Neural cell (in vitro differentiated cells): ENCODE results near the gene DBNDD1. TPM values are rescaled to one million over a fixed set of nuclear protein-coding genes. Genes with fewer than 3 reads are reported as not detected.

Source experiments
- H2AFZ ChIP-seq: fragments of 200-600, 300-800 bp; sonication (generic), shearing (Covaris generic); 2 replicates; pipeline ENCODE4 v1.6.0; 2014; ENCODE audit warnings: low read depth, mild to moderate bottlenecking, antibody characterized with exemption, low read length, moderate library complexity
- H3F3A ChIP-seq: fragments of 200-600 bp; shearing (Covaris generic); 2 replicates; pipeline ENCODE4 v1.6.1; 2016; ENCODE audit warnings: mild to moderate bottlenecking, moderate library complexity, mixed read lengths, antibody characterized with exemption, low read length; ENCODE audit not compliant: insufficient read depth, poor library complexity, severe bottlenecking
- H3K27ac ChIP-seq: fragments of 200-600, 300-800 bp; sonication (generic), shearing (Covaris generic); 2 replicates; pipeline ENCODE4 v1.5.1; 2014; ENCODE audit warnings: mild to moderate bottlenecking, low read length, moderate library complexity
- H3K27me3 ChIP-seq: fragments of 300-800, 200-600 bp; sonication (generic), shearing (Covaris generic); 2 replicates; pipeline ENCODE4 v1.6.0; 2014; ENCODE audit warnings: mild to moderate bottlenecking, low read depth, low read length, moderate library complexity; ENCODE audit not compliant: insufficient read depth
- H3K36me3 ChIP-seq: fragments of 300-800, 200-600 bp; sonication (generic), shearing (Covaris generic); 2 replicates; pipeline ENCODE4 v1.5.1; 2014; ENCODE audit warnings: mild to moderate bottlenecking, antibody characterized with exemption, low read length, moderate library complexity; ENCODE audit not compliant: insufficient read depth
- H3K4me2 ChIP-seq: fragments of 300-800, 200-600 bp; sonication (generic), shearing (Covaris generic); 2 replicates; pipeline ENCODE4 v1.6.0; 2014; ENCODE audit warnings: mild to moderate bottlenecking, low read length
- H3K4me3 ChIP-seq: fragments of 300-800, 200-600 bp; sonication (generic), shearing (Covaris generic); 2 replicates; pipeline ENCODE4 v1.5.1; 2014; ENCODE audit warnings: mild to moderate bottlenecking, low read length, moderate library complexity
- H3K79me2 ChIP-seq: fragments of 200-600 bp; shearing (Covaris generic); replicated peaks from 2 replicates; pipeline ENCODE4 v1.6.0; 2014; ENCODE audit warnings: mild to moderate bottlenecking, low read length, moderate library complexity; ENCODE audit not compliant: insufficient read depth
- H3K9ac ChIP-seq: fragments of 300-800, 200-600 bp; sonication (generic), shearing (Covaris generic); 2 replicates; pipeline ENCODE4 v1.6.1; 2016; ENCODE audit warnings: mild to moderate bottlenecking, low read length, mixed read lengths
- H3K9me2 ChIP-seq: fragments of 200-600 bp; shearing (Covaris generic); 2 replicates; pipeline ENCODE4 v1.6.1; 2016; ENCODE audit warnings: mild to moderate bottlenecking, low read length, mixed read lengths; ENCODE audit not compliant: insufficient read depth
- H3K9me3 ChIP-seq: fragments of 200-600, 300-800 bp; sonication (generic), shearing (Covaris generic); 2 replicates; pipeline ENCODE4 v1.6.1; 2016; ENCODE audit warnings: mild to moderate bottlenecking, mixed run types, low read length, moderate library complexity, mixed read lengths
- H4K20me1 ChIP-seq: fragments of 200-600 bp; shearing (Covaris generic); 2 replicates; pipeline ENCODE4 v1.6.1; 2016; ENCODE audit warnings: mild to moderate bottlenecking, mixed run types; ENCODE audit not compliant: insufficient read depth
- CTCF ChIP-seq: fragments of 450-650 bp; IDR thresholded peaks from 2 replicates; pipeline ENCODE4 v1.5.1; 2014; ENCODE audit warnings: antibody characterized with exemption, mild to moderate bottlenecking, moderate library complexity; ENCODE audit not compliant: poor library complexity, severe bottlenecking
- EP300 ChIP-seq: fragments of 450-650 bp; conservative IDR thresholded peaks from 2 replicates; pipeline ENCODE4 v1.6.1; 2014; ENCODE audit warnings: antibody characterized with exemption, mild to moderate bottlenecking, moderate library complexity; ENCODE audit not compliant: poor library complexity, severe bottlenecking
- EZH2 ChIP-seq: fragments of 200-600, 300-800 bp; shearing (Covaris generic), sonication (generic); IDR thresholded peaks from 2 replicates; pipeline ENCODE4 v1.6.1; 2014; ENCODE audit warnings: antibody characterized with exemption, low read length, borderline replicate concordance, mild to moderate bottlenecking; ENCODE audit not compliant: insufficient read depth, poor library complexity, severe bottlenecking
- MXI1 ChIP-seq: fragments of 450-650 bp; conservative IDR thresholded peaks from 2 replicates; pipeline ENCODE4 v1.6.1; 2014; ENCODE audit warnings: antibody characterized with exemption, mild to moderate bottlenecking; ENCODE audit not compliant: poor library complexity, severe bottlenecking
- POLR2AphosphoS5 ChIP-seq: IDR thresholded peaks from 2 replicates; pipeline ENCODE4 v1.6.1; 2012
- RAD21 ChIP-seq: fragments of 450-650 bp; conservative IDR thresholded peaks from 2 replicates; pipeline ENCODE4 v1.6.1; 2014; ENCODE audit warnings: antibody characterized with exemption, mild to moderate bottlenecking, moderate library complexity
- REST ChIP-seq: IDR thresholded peaks from 2 replicates; pipeline ENCODE4 v1.6.1; 2012; ENCODE audit warnings: borderline replicate concordance
- SMC3 ChIP-seq: fragments of 450-650 bp; conservative IDR thresholded peaks from 2 replicates; pipeline ENCODE4 v1.6.1; 2014; ENCODE audit warnings: antibody characterized with exemption, mild to moderate bottlenecking, moderate library complexity; ENCODE audit not compliant: poor library complexity
- TAF1 ChIP-seq: IDR thresholded peaks from 2 replicates; pipeline ENCODE4 v1.6.1; 2012; ENCODE audit warnings: low read depth
- polyA plus RNA-seq: library from polyadenylated mRNA; depleted of rRNA; stranded (reverse); fragments of >200 nt; gene quantifications from 2 replicates; pipeline ENCODE4 v1.2.3, GENCODE V29; 2014

DBNDD1 gene
- polyA plus RNA-seq, 1 donor from 2014 or later = 15.4 TPM

GRCh38 chr16:90046971-90047713, 27.9 kb upstream of the DBNDD1 start:
- Histone ChIP-seq H3K9ac (no peak overlapping the region), H3K27me3 (no peaks in the 10 kb centered on the region)

GRCh38 chr16:90046122-90046970, 27.1 kb upstream of the DBNDD1 start:
- no peak for TF ChIP-seq SMC3
- no peak for TF ChIP-seq POLR2AphosphoS5
- TF ChIP-seq EZH2 = no peak
- TF ChIP-seq CTCF = no peak
- TF ChIP-seq EP300 = no peak
- TF ChIP-seq RAD21 = no peak
- H3F3A ChIP-seq = no peaks in the 10 kb centered on the region
- H3K4me2 ChIP-seq = no peak overlapping the region
- H4K20me1 ChIP-seq = no peaks in the 10 kb centered on the region
- H3K27ac ChIP-seq = no peak overlapping the region
- no peak overlapping the region for H3K4me3 ChIP-seq
- H2AFZ ChIP-seq = no peak overlapping the region
- no peaks in the 10 kb centered on the region for H3K9me2 ChIP-seq
- H3K9me3 ChIP-seq = no peaks in the 10 kb centered on the region
- no peaks in the 10 kb centered on the region for H3K79me2 ChIP-seq
- no peak overlapping the region for H3K9ac ChIP-seq
- H3K36me3 ChIP-seq = no peaks in the 10 kb centered on the region
- no peaks in the 10 kb centered on the region for H3K27me3 ChIP-seq

More at GRCh38 chr16:90046971-90047713, 27.9 kb upstream of the DBNDD1 start:
- Histone ChIP-seq H3K4me2 (no peak overlapping the region), H3K9me2 (no peaks in the 10 kb centered on the region), H3K36me3 (no peaks in the 10 kb centered on the region), H3K27ac (no peak overlapping the region), H3F3A (no peaks in the 10 kb centered on the region), H3K4me3 (no peak overlapping the region), H4K20me1 (no peaks in the 10 kb centered on the region), H3K9me3 (no peaks in the 10 kb centered on the region), H3K79me2 (no peaks in the 10 kb centered on the region), H2AFZ (no peak overlapping the region)
- TF ChIP-seq TAF1 (no peak), EZH2 (no peak)

GRCh38 chr16:90044111-90044551, 24.9 kb upstream of the DBNDD1 start:
- H2AFZ ChIP-seq = no peak overlapping the region
- H3F3A ChIP-seq = no peaks in the 10 kb centered on the region
- no peak overlapping the region for H3K27ac ChIP-seq
- H3K36me3 ChIP-seq = no peaks in the 10 kb centered on the region
- no peaks in the 10 kb centered on the region for H3K9me2 ChIP-seq
- no peaks in the 10 kb centered on the region for H3K79me2 ChIP-seq
- H3K4me3 ChIP-seq = no peak overlapping the region
- TF ChIP-seq MXI1 (no peak), TAF1 (no peak), RAD21 (no peak), CTCF (no peak), REST (no peak), EP300 (no peak)
- no peaks in the 10 kb centered on the region for H3K9me3 ChIP-seq
- H3K4me2 ChIP-seq = no peak overlapping the region
- no peak overlapping the region for H3K9ac ChIP-seq
- no peaks in the 10 kb centered on the region for H4K20me1 ChIP-seq
- no peaks in the 10 kb centered on the region for H3K27me3 ChIP-seq
